ENCODE data around the gene PGAP3. TPM values are rescaled to one million over a fixed set of nuclear protein-coding genes. Genes with fewer than 3 reads are reported as not detected.

PGAP3 gene
- polyA plus RNA-seq, 1 experiment, result 20.3 TPM

GRCh38 chr17:39634384-39634871, 53.4 kb downstream of the PGAP3 start:
- ChIA-PET CTCF (interaction anchor here (0.7 to 7.9 kb wide), 15 partner anchors 9 to 956 kb away, joined by 3 to 157 read pairs (median 4); partner anchors contain the start of genes PGAP3 and PNMT), POLR2A (no interaction called here)

DNA sequence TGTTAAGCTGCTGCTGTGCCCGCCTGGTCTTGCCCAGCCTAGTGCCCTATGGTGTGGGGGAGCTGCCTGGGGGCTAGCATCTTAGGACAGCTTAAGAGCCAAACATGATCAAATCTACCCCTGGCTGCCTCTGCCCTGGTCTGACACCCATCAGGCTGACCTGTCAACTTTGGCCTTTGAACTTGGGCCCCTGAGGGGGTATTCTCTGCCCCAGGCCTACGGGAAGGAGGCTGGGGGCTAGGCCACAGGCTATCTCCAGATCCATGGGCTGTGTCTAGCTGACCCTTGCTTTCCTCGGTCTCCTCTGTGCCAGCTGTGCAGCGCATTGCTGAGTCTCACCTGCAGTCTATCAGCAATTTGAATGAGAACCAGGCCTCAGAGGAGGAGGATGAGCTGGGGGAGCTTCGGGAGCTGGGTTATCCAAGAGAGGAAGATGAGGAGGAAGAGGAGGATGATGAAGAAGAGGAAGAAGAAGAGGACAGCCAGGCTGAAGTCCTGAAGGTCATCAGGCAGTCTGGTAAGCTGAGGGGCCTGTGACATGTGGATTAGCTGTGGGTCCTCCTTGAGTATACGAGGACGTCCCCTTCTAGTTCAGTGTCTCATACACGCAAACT, 54.2 kb downstream of the PGAP3 start:
- no peak for DNase-seq (ENCODE audit: low read depth)
- Histone ChIP-seq H3K4me3 (ENCODE audit: low read depth, low read length) (no peak overlapping the region), H3K36me3 (ENCODE audit: control insufficient read depth, insufficient read depth, low read length) (no peaks in the 10 kb centered on the region), H3K27me3 (ENCODE audit: control insufficient read depth, insufficient read depth, low read length) (peaks cover 24% of the 10 kb centered on the region)
- ChIA-PET CTCF (interaction anchor here (0.7 to 7.9 kb wide), 9 partner anchors 10 to 85 kb away, joined by 3 to 157 read pairs (median 5); no protein-coding TSS in a partner anchor), POLR2A (no interaction called here)
- no peak for TF ChIP-seq CTCF (IDR thresholded peaks at IDR 0.05; ENCODE audit: insufficient read depth, low read depth, low read length)

More at GRCh38 chr17:39634384-39634871, 53.4 kb downstream of the PGAP3 start:
- Histone ChIP-seq H3K27me3 (ENCODE audit: control insufficient read depth, insufficient read depth, low read length) (peaks cover 19% of the 10 kb centered on the region), H3K4me3 (ENCODE audit: low read depth, low read length) (no peak overlapping the region), H3K36me3 (ENCODE audit: control insufficient read depth, insufficient read depth, low read length) (no peaks in the 10 kb centered on the region)
- DNase-seq (ENCODE audit: low read depth), result no peak
- peak; percentile 74 for TF ChIP-seq CTCF (IDR thresholded peaks at IDR 0.05; ENCODE audit: insufficient read depth, low read depth, low read length)

- DNase-seq (ENCODE audit: low read depth), result no peak
- no peak for TF ChIP-seq CTCF (IDR thresholded peaks at IDR 0.05; ENCODE audit: insufficient read depth, low read depth, low read length)
- H3K27me3 ChIP-seq (ENCODE audit: control insufficient read depth, insufficient read depth, low read length), result peaks cover 37% of the 10 kb centered on the region
- ChIA-PET CTCF (interaction anchor here (0.9 to 7.9 kb wide), 5 partner anchors 9 to 68 kb away, joined by 3 to 157 read pairs (median 24); partner anchors contain the start of gene ERBB2), POLR2A (no interaction called here)
- H3K36me3 ChIP-seq (ENCODE audit: control insufficient read depth, insufficient read depth, low read length), result no peaks in the 10 kb centered on the region
- no peak overlapping the region for H3K4me3 ChIP-seq (ENCODE audit: low read depth, low read length)
Measured at GRCh38 chr17:39632153-39632941, 55.5 kb downstream of the PGAP3 start.

DNA sequence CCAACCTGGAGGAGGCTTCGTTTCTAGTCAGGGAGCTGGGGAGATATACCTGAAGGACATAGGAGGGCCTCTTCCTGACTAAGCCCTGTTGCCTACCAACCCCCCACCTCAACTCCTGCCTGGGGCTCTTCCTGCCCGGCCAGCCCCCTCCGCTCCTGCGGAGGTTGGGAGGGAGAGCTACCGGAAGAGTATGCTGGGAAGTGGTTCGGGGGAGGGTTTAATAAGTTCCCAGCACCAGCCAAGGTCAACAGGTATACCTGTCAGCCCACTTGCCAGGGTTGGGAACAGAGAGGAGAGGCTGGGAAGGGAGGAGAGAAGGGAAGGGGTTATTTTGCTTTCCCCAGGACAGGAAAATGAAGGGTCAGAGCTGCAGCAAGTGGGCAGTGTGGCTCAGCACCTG, 56.5 kb downstream of the PGAP3 start:
- no peak for TF ChIP-seq CTCF (IDR thresholded peaks at IDR 0.05; ENCODE audit: insufficient read depth, low read depth, low read length)
- Histone ChIP-seq H3K36me3 (ENCODE audit: control insufficient read depth, insufficient read depth, low read length) (no peaks in the 10 kb centered on the region), H3K27me3 (ENCODE audit: control insufficient read depth, insufficient read depth, low read length) (peaks cover 42% of the 10 kb centered on the region), H3K4me3 (ENCODE audit: low read depth, low read length) (no peak overlapping the region)
- ChIA-PET CTCF (interaction anchor here (0.7 to 7.9 kb wide), 4 partner anchors 9 to 69 kb away, joined by 3 to 157 read pairs (median 5); partner anchors contain the start of gene ERBB2), POLR2A (no interaction called here)
- DNase-seq (ENCODE audit: low read depth), result no peak

DNA sequence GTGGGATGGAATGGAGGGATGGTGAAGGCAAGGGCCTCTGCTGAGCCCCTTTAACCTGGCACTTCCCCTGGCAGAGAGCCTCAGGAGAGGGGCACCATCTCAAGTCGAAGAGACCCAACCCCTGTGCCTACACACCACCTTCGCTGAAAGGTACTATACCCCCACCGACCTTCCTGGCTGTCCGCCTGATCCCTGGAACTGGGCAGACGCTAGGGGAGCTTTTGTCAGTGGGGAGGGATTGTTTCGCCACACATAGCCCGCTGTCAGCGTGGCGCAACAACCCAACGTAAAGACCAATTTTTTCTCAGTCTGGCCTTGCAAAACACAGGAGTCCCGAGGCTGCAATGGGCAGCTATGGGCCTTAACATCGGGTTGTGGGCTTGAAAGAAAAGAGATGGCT, 58.0 kb downstream of the PGAP3 start:
- no peak for TF ChIP-seq CTCF (IDR thresholded peaks at IDR 0.05; ENCODE audit: insufficient read depth, low read depth, low read length)
- no peaks in the 10 kb centered on the region; the same call in 1 of the 2 replicates for H3K36me3 ChIP-seq (ENCODE audit: control insufficient read depth, insufficient read depth, low read length)
- ChIA-PET CTCF (interaction anchor here (1.2 to 7.9 kb wide), 3 partner anchors 8 to 40 kb away, joined by 3 to 157 read pairs (median 6); no protein-coding TSS in a partner anchor), POLR2A (no interaction called here)
- DNase-seq (ENCODE audit: low read depth), result no peak
- peaks cover 54% of the 10 kb centered on the region for H3K27me3 ChIP-seq (ENCODE audit: control insufficient read depth, insufficient read depth, low read length)
- H3K4me3 ChIP-seq (ENCODE audit: low read depth, low read length), result no peak overlapping the region

All from BJ (cell line).